A673 (cell line): ENCODE results near the gene GPR6.

Source experiments
- EZH2 ChIP-seq: fragments of 200-600 bp; sonication (generic); IDR thresholded peaks from 2 replicates; pipeline ENCODE4 v1.6.1; 2017; ENCODE audit warnings: borderline replicate concordance, low read depth, mild to moderate bottlenecking, mixed read lengths, antibody characterized with exemption, low read length; ENCODE audit not compliant: poor library complexity, severe bottlenecking
- TF ChIP-seq, protein P1 (sequence below): fragments of 300-800, 200-600 bp; sonication (generic); conservative IDR thresholded peaks from 2 replicates; pipeline ENCODE4 v1.5.1; 2017; ENCODE audit warnings: low read depth, mild to moderate bottlenecking, antibody characterized with exemption, low read length, moderate library complexity, mixed read lengths

DNA sequence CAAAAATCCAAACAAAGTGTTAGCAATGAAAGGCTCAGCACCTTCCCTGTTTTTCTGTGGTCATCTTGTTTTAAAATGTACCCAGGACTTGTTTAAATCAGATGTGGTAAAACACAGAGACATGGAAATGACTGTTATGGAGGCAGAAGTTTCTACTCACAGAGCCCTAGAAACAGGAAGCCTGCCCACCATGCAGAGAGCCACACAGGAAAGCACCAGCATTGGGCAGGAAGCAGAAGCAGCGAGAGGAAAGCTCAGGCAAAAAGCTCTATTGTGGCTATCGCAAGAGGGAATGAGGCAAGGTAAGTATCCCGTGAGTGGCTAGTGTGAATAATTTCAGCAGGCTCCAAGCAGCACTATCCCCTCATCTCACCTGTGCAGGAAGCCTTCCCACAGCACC, 42.8 kb downstream of the GPR6 start:
- TF ChIP-seq, protein P1, sequence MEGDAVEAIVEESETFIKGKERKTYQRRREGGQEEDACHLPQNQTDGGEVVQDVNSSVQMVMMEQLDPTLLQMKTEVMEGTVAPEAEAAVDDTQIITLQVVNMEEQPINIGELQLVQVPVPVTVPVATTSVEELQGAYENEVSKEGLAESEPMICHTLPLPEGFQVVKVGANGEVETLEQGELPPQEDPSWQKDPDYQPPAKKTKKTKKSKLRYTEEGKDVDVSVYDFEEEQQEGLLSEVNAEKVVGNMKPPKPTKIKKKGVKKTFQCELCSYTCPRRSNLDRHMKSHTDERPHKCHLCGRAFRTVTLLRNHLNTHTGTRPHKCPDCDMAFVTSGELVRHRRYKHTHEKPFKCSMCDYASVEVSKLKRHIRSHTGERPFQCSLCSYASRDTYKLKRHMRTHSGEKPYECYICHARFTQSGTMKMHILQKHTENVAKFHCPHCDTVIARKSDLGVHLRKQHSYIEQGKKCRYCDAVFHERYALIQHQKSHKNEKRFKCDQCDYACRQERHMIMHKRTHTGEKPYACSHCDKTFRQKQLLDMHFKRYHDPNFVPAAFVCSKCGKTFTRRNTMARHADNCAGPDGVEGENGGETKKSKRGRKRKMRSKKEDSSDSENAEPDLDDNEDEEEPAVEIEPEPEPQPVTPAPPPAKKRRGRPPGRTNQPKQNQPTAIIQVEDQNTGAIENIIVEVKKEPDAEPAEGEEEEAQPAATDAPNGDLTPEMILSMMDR = no peak
- TF ChIP-seq EZH2 = no peak
